GM21526 (cell line): ENCODE data around the gene CDK9.
"Not testable (repeated sequence)": the region's sequence is repeated elsewhere in the genome, so short reads cannot be mapped to it uniquely, and the experiment has no call there.

Experiments used
- ATAC-seq: cut with Tn5 transposase; IDR thresholded peaks from one replicate; pipeline ENCODE4 v1.9.1; 2021; ENCODE audit warnings: moderate library complexity; ENCODE audit not compliant: unreplicated experiment, low FRiP score

Gene CDK9

GRCh38 chr9:127785933-127786772 is at the start of gene CDK9:
CDK9 (plus strand) TSS chr9:127786034; CDS start chr9:127786149, 115 bp downstream.
- ATAC-seq: peak; percentile 41

GRCh38 chr9:127738666-127739065 is 47.2 kb upstream of the CDK9 start:
- no peak for ATAC-seq

GRCh38 chr9:127739614-127740330 is 46.1 kb upstream of the CDK9 start:
- ATAC-seq: no peak

GRCh38 chr9:127741831-127742434 is 43.9 kb upstream of the CDK9 start:
- no peak for ATAC-seq

DNA sequence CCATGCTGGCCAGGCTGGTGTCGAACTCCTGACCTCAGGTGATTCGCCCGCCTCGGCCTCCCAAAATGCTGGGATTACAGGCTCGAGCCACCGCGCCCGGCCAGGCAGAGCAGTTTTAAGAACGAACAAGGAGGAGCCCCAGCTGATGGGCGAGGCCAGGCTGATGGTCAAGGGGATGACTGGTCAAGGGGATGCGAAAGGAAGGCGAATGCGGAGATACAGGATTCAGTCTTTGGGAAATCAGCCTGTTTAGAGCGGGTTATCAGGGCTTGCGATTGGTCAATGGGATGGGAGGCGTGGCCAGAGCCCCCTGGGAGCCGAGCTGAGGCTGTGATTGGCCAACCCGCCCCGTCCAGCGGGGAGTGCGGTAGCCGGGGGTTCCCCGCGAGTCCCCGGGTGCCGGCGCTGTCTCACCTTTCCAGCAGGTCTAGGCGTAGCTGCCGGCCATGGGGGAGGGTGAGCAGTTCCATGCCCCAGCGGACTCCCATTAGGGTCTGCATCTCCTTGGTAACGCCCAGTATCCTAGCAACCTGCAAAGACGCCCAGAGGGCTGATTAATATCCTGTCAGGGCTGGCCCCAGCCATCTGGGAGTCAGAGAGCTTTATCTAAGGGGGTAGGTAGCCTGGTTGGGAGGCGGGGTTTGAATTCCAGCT is 43.3 kb upstream of the CDK9 start:
- ATAC-seq: no peak

GRCh38 chr9:127744398-127745110 is 41.3 kb upstream of the CDK9 start:
- no peak for ATAC-seq

- ATAC-seq: no peak
Measured at GRCh38 chr9:127746959-127747569, 38.8 kb upstream of the CDK9 start.

DNA sequence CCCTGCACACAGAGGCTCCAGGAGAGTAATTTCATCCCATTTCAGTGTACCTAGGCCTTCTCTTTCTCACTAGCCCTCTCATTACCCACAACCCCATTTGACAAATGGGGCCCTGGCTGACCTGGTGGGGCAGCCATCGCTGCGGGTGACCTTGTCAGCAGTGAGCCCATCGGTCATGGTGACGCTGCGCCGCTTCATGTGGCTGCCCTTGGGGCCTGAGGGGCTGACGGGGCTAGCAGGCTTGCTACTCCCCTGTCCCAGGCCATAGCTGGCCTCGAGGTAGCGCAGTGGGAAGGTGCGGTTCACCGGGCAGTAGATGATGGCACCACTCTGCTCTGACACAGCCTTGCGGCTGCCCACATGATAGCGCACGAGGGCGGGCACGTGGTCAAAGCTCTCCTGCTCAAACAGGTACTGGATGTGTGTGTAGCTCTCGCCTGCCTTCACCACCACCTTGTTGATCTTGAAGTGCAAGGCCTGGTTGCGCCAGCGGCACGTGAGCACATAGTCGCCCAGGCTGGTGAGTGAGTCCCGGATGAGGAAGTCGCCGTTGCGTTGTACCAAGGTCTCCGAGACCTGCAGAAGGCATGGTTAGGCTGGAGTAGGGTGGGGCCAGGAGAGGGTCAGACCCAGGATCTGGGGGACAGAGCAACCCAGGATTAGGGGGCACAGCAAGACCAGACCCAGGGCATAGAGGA is 36.6 kb upstream of the CDK9 start:
- ATAC-seq: no peak

- no peak for ATAC-seq
Measured at GRCh38 chr9:127751269-127752054, 34.4 kb upstream of the CDK9 start.

- no peak for ATAC-seq
Measured at GRCh38 chr9:127753148-127753547, 32.7 kb upstream of the CDK9 start.

GRCh38 chr9:127753622-127754021 is 32.2 kb upstream of the CDK9 start:
- ATAC-seq: no peak

GRCh38 chr9:127754099-127755060 is 31.5 kb upstream of the CDK9 start:
- no peak for ATAC-seq

DNA sequence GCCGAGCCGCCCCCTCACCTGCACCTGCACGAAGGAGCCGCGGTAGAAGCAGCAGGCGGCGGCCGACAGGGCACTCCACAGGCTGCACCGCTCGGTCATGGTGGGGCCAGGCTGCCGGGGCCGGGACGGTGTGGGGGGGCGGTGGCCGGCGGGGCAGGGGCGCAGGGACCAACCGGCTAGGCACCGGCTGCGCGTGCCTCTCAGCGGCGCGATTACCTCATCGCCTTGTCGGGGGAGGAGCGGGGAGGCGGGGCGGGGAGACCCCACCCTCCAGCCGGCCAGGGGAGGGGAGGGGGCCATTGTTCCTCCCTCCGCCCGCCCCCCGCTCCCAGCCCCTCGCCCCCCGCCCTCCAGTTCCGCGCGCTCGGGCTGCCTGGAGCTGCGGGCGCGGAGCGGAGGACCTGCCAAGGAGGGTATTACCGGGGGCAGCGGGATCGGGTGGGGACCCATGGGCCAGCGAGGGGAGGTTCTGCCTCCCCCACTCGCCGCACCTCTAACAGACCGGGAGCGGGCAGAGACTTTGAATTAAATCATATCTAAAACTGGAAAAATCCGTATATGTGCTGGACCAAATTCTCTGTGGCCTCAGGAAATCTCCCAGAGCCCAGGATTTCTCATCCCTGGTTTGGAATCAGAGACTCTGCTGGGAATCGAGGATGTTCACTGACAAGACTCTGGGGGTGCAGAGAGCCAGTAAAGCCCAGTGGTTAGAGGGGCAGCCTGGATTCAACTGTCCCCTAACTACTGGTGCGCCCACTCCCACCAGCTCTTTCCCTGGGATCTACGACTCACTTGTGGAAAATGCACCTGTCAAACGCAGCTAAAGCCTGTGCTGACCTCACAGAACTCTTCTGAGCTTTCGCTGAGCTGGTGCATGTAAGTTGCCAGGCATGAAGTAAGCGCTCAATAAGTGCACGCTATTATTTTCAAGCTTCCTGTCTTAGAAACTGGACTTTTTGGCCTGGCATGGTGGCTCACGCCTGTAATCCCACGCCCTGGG is 30.5 kb upstream of the CDK9 start:
- no peak for ATAC-seq

GRCh38 chr9:127756233-127756632 is 29.6 kb upstream of the CDK9 start:
- ATAC-seq: no peak

DNA sequence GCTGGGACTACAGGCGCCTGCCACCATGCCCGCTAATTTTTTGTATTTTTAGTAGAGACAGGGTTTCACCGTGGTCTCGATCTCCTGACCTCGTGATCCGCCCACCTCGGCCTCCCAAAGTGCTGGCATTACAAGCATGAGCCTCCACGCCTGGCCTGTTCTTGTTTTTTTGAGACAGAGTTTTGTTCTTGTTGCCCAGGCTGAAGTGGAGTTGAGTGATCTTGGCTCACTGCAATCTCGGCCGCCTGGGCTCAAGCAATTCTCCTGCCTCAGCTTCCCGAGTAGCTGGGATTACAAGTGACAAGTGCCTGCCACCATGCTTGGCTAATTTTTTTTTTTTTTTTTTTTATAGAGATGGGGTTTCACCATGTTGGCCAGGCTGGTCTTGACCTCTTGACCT is 29.1 kb upstream of the CDK9 start:
- ATAC-seq: not testable (repeated sequence)

DNA sequence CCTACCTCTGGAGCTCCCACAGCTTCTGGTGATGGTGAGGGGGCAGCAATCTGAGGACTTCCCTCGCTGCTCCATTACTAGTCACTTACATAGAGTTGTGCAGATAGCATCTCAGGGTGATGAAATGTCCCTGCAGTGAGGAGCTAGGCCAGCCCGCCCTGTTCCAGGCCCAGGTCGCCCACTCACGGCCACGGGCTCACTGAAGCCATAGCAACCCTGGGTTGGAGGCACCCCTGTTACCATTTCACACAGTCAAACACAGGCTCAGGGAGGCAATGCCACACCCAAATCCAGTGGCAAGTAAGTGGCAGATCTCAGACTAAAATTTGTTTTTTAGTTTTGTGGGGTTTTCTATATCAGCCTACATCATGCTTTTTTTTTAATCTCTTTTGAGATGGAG is 27.0 kb upstream of the CDK9 start:
- no peak for ATAC-seq
